Activated CD4-positive, alpha-beta T cell treated with anti-CD3 and anti-CD28 coated beads for 36 hours (primary cell): Measurements from ENCODE around the gene IFNAR1. TPM values are rescaled to one million over a fixed set of nuclear protein-coding genes. Genes with fewer than 3 reads are reported as not detected.

Source experiments
- ATAC-seq: fragments of 200-7000 bp; cut with Tn5 transposase; one replicate; pipeline ENCODE4 v1.10.0; 2021; ENCODE audit warnings: mild to moderate bottlenecking, moderate library complexity
- CTCF ChIA-PET: fragments of 350-600 bp; sonication (Branson Sonifier 250); formaldehyde crosslinking; loops from one replicate; lab custom pipeline; 2021; ENCODE audit warnings: antibody characterized with exemption; lab: Charles Lee
- POLR2A ChIA-PET: fragments of 350-600 bp; sonication (Branson Sonifier 250); formaldehyde crosslinking; loops from one replicate; lab custom pipeline; 2021; ENCODE audit warnings: antibody characterized with exemption, inconsistent platforms; lab: Charles Lee
- DNase-seq: peaks from one replicate; pipeline ENCODE4 v3.0.0-alpha.2; 2020
- H3K27ac Mint-ChIP-seq: one replicate; pipeline ENCODE4 v1.8.0; 2021; ENCODE audit warnings: mixed read lengths
- H3K27me3 Mint-ChIP-seq: one replicate; pipeline ENCODE4 v1.8.0; 2021; ENCODE audit warnings: mixed read lengths
- H3K36me3 Mint-ChIP-seq: one replicate; pipeline ENCODE4 v1.8.0; 2021; ENCODE audit warnings: low read depth, mixed read lengths
- H3K4me1 Mint-ChIP-seq: one replicate; pipeline ENCODE4 v1.8.0; 2021; ENCODE audit warnings: mixed read lengths
- H3K4me3 Mint-ChIP-seq: one replicate; pipeline ENCODE4 v1.8.0; 2021; ENCODE audit warnings: mild to moderate bottlenecking, moderate library complexity, mixed read lengths
- H3K9me3 Mint-ChIP-seq: one replicate; pipeline ENCODE4 v1.8.0; 2021; ENCODE audit warnings: low read depth, mixed read lengths
- intact Hi-C, 2 experiments: fragments of 100-400 bp; cut with DNase I in 1 of 2; cut with micrococcal nuclease in 1 of 2; formaldehyde crosslinking; loops; one replicate each; pipeline versions ENCODE4 v1.14.2 to v1.15.1; 2022 to 2024; cut with DNase I, micrococcal nuclease
- total RNA-seq, 2 experiments: library from RNA; stranded (reverse); gene quantifications; one replicate each; pipeline ENCODE4 v1.2.3, GENCODE V29; 2021

The IFNAR1 gene
- total RNA-seq, 2 experiments from 2014 or later, result 21.8 to 29.6 TPM

DNA sequence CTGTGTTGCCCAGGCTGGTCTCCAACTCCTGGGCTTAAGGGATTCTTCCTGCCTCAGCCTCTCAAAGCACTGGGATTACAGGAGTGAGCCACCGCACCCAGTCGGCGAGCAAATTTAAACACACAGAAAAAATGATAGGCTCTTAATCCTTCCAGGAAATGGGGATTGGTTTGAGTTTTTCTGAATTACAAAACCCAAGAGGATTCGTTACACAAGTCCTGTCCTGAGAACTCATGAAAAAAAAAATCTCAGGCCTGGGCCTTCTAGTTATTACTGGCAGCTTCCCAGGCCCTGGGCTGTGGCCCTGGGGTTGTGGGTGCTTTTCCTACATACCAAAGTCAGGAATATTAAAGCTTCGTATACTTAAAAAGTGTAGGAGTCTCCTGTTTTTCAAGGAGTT is 72.2 kb downstream of the IFNAR1 start:
- intact Hi-C loops, result no loop called here
- Mint-ChIP-seq H3K4me1 (no peaks in the 10 kb centered on the region), H3K27ac (no peak overlapping the region), H3K9me3 (no peaks in the 10 kb centered on the region), H3K36me3 (no peaks in the 10 kb centered on the region), H3K27me3 (peaks cover 13% of the 10 kb centered on the region), H3K4me3 (no peak overlapping the region)
- DNase-seq, result no peak
- ChIA-PET POLR2A (interaction anchor here (0.8 kb wide), 1 partner anchor 272 kb away, joined by 3 read pairs; no protein-coding TSS in a partner anchor), CTCF (interaction anchor here (0.8 to 1.9 kb wide), 2 partner anchors 9 to 48 kb away, joined by 3 to 5 read pairs; no protein-coding TSS in a partner anchor)
- no peak for ATAC-seq

DNA sequence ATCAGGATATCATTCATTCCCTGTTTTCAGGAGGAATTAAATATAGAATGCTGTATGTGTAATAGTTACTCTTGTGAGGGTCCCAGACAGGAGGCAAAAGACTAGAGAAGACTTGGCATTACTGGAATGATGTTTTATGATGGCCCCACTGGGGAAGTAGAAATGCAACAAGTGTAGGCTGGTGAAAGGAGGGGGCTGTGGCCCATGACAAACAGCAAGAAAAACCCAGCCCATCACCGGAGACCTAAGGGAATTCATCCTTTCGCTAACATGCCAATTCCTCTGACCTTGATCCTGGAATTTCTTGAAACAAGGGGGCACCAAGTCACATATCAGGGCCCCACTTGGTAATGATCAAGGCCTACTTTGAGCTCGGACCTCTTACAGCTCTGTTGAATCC is 72.9 kb downstream of the IFNAR1 start:
- H3K9me3 Mint-ChIP-seq, result no peaks in the 10 kb centered on the region
- no peaks in the 10 kb centered on the region for H3K4me1 Mint-ChIP-seq
- ChIA-PET CTCF (interaction anchor here (1.0 kb wide), 1 partner anchor 11 kb away, joined by 4 read pairs; no protein-coding TSS in a partner anchor), POLR2A (interaction anchor here (0.5 to 0.8 kb wide), 2 partner anchors 9 to 273 kb away, joined by 3 read pairs; no protein-coding TSS in a partner anchor)
- intact Hi-C loops, result no loop called here
- ATAC-seq (no peak), DNase-seq (no peak)
- peaks cover 10% of the 10 kb centered on the region for H3K27me3 Mint-ChIP-seq
- H3K4me3 Mint-ChIP-seq, result no peak overlapping the region
- H3K36me3 Mint-ChIP-seq, result no peaks in the 10 kb centered on the region
- no peak overlapping the region for H3K27ac Mint-ChIP-seq

DNA sequence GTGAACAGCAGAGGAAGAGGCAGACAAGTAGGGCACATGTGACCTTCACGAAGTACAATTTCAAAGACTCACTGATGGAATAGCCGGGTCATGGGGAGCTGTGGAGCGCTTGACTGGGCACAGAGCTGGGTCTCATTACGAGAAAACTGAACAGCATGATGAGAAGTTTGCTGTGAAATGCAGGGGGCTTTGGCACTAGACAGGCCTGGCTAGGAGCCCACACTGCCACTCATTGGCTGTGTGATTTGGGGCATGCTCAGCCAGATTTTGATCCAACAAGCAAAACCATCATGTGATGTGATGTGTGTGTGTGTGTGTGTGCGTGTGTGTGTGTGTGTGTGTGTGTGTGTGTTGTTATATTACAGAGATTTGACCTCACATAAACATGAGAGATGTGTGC is 73.6 kb downstream of the IFNAR1 start:
- H3K4me1 Mint-ChIP-seq, result no peaks in the 10 kb centered on the region
- H3K9me3 Mint-ChIP-seq, result no peaks in the 10 kb centered on the region
- POLR2A ChIA-PET, result interaction anchor here (0.5 kb wide), 1 partner anchor 8 kb away, joined by 3 read pairs; no protein-coding TSS in a partner anchor
- H3K4me3 Mint-ChIP-seq, result no peak overlapping the region
- no peak overlapping the region for H3K27ac Mint-ChIP-seq
- intact Hi-C loops, result no loop called here
- no peak for ATAC-seq
- CTCF ChIA-PET, result interaction anchor here (1.0 kb wide), 1 partner anchor 11 kb away, joined by 4 read pairs; no protein-coding TSS in a partner anchor
- no peaks in the 10 kb centered on the region for H3K36me3 Mint-ChIP-seq
- no peak for DNase-seq
- peaks cover 8% of the 10 kb centered on the region for H3K27me3 Mint-ChIP-seq

DNA sequence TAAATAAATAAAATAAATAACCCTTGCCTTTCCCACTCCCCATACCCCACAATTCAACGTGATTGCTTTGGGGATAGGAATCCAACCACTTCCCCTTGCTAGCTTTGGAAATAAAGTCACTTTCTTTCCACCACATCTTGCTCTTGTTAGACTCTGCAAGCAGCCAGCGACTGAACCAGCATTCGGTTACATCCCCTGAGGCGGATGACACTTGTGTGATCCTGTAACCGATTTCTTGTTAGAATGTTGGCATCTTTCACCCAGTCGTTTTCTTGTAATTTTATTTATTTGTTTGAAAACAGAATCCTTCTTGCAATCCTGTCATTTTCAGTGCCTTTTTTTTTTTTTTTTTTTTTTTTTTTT is 76.8 kb downstream of the IFNAR1 start:
- H3K4me1 Mint-ChIP-seq, result peaks cover 27% of the 10 kb centered on the region
- DNase-seq (peak; percentile 28), ATAC-seq (no peak)
- peaks cover 7% of the 10 kb centered on the region for H3K36me3 Mint-ChIP-seq
- CTCF ChIA-PET, result interaction anchor here (0.6 to 0.9 kb wide), 2 partner anchors 40 to 649 kb away, joined by 3 read pairs; no protein-coding TSS in a partner anchor
- POLR2A ChIA-PET, result no interaction called here
- intact Hi-C loops, result no loop called here
- H3K4me3 Mint-ChIP-seq, result no peak overlapping the region
- no peak overlapping the region for H3K27ac Mint-ChIP-seq
- H3K9me3 Mint-ChIP-seq, result no peaks in the 10 kb centered on the region
- peaks cover 7% of the 10 kb centered on the region for H3K27me3 Mint-ChIP-seq

DNA sequence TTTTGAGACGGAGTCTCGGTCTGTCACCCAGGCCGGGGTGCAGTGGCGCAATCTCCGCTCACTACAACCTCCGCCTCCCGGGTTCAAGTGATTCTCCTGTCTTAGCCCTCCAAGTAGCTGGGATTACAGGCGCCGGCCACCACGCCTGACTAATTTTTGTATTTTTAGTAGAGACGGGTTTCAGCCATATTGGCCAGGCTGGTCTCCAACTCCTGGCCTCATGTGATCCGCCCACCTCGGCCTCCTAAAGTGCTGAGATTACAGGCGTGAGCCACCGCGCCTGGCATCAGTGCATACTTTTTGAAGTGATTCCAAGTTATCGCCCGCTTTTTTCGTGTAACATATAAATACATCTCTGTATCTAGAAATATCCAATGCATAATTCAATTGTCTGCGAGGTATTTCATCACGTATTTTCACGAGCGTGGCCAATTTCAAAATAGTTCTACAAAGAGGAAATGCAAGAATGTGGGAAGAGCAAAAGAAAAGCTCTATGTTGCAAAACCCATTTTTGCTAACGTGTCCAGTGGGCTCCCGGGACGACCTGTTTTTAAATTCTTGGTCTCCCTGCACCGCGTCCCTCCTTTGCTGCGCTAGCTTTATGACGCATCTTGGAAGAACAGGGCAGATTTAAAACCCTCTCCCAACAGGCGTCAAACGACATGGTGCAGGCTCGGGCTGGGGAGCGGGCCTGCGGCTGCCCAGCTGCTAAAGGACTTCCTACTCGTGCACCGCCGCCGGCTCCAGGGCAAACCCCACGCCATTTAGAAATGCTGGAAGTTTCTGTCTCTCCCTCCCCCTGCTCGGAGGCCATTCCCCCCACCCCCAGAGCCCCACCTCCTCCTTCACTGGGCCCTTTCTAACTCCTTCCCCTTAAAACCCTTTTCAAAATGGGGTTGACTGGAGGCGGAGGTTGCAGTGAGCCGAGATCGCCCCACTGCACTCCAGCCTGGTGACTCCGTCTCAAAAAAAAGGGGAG is 77.5 kb downstream of the IFNAR1 start:
- ChIA-PET POLR2A (no interaction called here), CTCF (interaction anchor here (0.6 to 0.9 kb wide), 2 partner anchors 39 to 650 kb away, joined by 3 read pairs; no protein-coding TSS in a partner anchor)
- intact Hi-C loops, result loop anchor here in 1 of 2 experiments (2.0 kb wide), 1 partner anchor 21 kb away; no protein-coding TSS in a partner anchor
- H3K4me3 Mint-ChIP-seq, result peak overlapping the region; percentile 69
- peak; percentile 28 for DNase-seq
- H3K36me3 Mint-ChIP-seq, result peaks cover 7% of the 10 kb centered on the region
- no peak for ATAC-seq
- peaks cover 34% of the 10 kb centered on the region for H3K4me1 Mint-ChIP-seq
- no peaks in the 10 kb centered on the region for H3K9me3 Mint-ChIP-seq
- peak overlapping the region; percentile 58 for H3K27ac Mint-ChIP-seq
- peaks cover 7% of the 10 kb centered on the region for H3K27me3 Mint-ChIP-seq

DNA sequence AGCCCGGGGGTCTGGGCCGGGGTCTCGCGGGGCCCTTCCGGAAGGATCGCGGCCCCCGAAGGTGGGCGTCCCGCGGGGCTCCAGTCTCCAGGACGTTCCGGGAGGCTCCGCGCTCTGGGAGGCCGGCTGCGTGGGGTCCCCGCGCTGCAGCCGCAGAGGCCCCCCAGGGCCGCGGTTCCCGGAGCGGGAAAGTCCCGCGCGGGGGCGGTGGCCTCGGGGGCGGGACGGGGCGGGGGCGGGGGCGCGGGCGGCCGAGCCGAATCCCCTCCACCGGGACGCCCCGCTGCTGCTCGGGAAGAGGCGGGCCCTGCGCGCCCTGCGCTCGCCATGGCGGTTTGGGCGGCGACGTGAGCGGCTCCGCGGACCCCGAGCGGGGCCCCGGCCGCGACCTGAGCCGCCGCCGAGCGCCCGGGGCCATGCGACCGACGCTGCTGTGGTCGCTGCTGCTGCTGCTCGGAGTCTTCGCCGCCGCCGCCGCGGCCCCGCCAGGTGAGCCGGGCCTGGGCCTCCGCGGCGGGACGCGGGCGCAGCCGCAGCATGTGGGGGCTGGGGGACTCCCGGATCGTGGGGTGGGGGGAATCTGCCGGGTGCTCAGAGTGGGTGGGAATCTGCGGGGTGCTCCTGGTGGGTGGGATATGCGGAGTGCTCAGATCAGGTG is 78.5 kb downstream of the IFNAR1 start, which contains the start of gene IFNGR2:
IFNGR2 (plus strand) TSS at position 286 of the 658 bp plus-strand sequence; CDS start at position 417, 131 bp downstream.
- ATAC-seq (peak; percentile 33), DNase-seq (peak; percentile 56)
- H3K36me3 Mint-ChIP-seq, result peaks cover 8% of the 10 kb centered on the region
- H3K27me3 Mint-ChIP-seq, result peaks cover 7% of the 10 kb centered on the region
- intact Hi-C loops, result loop anchor here in 1 of 2 experiments (1.0 to 2.0 kb wide), 2 partner anchors 20 to 23 kb away; no protein-coding TSS in a partner anchor
- H3K4me3 Mint-ChIP-seq, result peak within 1 kb of the TSS; percentile 86
- H3K9me3 Mint-ChIP-seq, result no peaks in the 10 kb centered on the region
- ChIA-PET CTCF (interaction anchor here (1.3 kb wide), 1 partner anchor 25 kb away, joined by 4 read pairs; no protein-coding TSS in a partner anchor), POLR2A (no interaction called here)
- H3K27ac Mint-ChIP-seq, result peak within 1 kb of the TSS; percentile 89
- H3K4me1 Mint-ChIP-seq, result peaks cover 36% of the 10 kb centered on the region

DNA sequence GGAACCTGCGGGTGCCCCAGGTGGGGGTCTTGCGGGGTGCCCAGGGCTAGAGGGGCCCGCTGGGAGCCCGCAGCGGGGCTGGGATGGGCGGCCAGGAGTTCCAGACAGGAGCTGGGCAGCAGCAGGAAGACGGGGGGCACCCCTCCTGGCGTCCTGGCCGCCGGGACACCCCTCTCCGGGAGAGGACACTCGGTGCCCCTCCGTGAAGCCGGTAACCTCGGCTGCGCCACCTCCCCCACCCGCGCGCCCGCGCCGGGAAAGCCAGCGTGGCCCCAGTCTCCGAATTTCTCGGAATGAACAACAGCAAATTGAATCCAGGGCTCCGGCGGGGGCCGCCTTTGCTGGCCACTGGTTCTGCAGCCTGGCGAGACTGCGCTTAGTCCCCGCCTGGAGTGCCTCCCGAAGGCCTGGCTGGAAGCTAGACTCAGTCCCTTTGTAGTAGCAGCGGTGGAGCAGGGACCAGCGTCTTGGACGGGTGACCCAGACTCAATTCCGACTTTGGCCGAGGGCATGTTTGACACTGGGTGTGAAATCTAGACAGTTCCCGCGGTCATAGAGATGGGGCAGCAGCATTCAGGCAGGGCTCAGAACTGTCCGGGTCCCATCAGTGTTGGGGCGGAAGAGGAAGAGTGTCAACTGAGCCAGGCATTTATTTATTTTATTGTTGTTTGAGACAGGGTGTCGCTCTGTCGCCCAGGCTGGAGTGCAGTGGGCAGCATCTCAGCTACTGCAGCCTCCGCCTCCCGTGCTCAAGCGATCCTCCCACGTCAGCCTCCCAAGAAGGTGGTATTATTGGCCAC is 79.2 kb downstream of the IFNAR1 start:
- Mint-ChIP-seq H3K27me3 (peaks cover 7% of the 10 kb centered on the region), H3K4me3 (peak overlapping the region; percentile 86), H3K4me1 (peaks cover 40% of the 10 kb centered on the region), H3K27ac (peak overlapping the region; percentile 89), H3K9me3 (no peaks in the 10 kb centered on the region), H3K36me3 (peaks cover 13% of the 10 kb centered on the region)
- ChIA-PET POLR2A (interaction anchor here (1.1 kb wide), 1 partner anchor 23 kb away, joined by 3 read pairs; no protein-coding TSS in a partner anchor), CTCF (interaction anchor here (0.9 to 1.8 kb wide), 6 partner anchors 17 to 204 kb away, joined by 3 to 12 read pairs (median 4); no protein-coding TSS in a partner anchor)
- intact Hi-C loops, result loop anchor here in 1 of 2 experiments (1.0 to 2.0 kb wide), 2 partner anchors 19 to 24 kb away; no protein-coding TSS in a partner anchor
- peak; percentile 36 for ATAC-seq
- DNase-seq, result peak; percentile 55

DNA sequence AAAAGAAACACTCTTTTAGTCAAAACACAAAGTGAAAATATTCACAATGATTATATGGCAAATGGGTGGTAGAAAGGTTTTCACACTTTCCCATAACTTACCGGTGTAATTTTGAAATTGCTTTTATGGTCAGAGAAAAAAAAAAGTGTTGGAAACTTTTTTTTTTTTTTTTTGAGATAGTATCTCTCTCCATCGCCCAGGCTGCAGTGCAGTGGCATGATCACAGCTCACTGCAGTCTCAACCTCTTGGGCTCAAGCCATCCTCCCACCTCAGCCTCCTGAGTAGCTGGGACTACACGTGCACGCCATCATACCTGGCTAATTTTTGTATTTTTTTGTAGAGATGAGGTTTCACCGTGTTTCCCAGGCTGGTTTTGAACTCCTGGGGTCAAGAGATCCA is 81.7 kb downstream of the IFNAR1 start:
- intact Hi-C loops, result loop anchor here (1.0 to 2.0 kb wide), 4 partner anchors 22 to 72 kb away; partner anchors contain the start of gene TMEM50B (in 1 of the 2)

More for the DNA sequence above, 81.7 kb downstream of the IFNAR1 start:
- peaks cover 22% of the 10 kb centered on the region for H3K36me3 Mint-ChIP-seq
- ChIA-PET POLR2A (interaction anchor here (0.7 to 1.9 kb wide), 2 partner anchors 8 to 28 kb away, joined by 3 to 9 read pairs; no protein-coding TSS in a partner anchor), CTCF (interaction anchor here (0.6 to 2.0 kb wide), 10 partner anchors 8 to 1179 kb away, joined by 3 to 7 read pairs (median 4); no protein-coding TSS in a partner anchor)
- peaks cover 3% of the 10 kb centered on the region for H3K27me3 Mint-ChIP-seq
- no peaks in the 10 kb centered on the region for H3K9me3 Mint-ChIP-seq
- peaks cover 54% of the 10 kb centered on the region for H3K4me1 Mint-ChIP-seq
- ATAC-seq (peak; percentile 46), DNase-seq (peak; percentile 55)
- H3K4me3 Mint-ChIP-seq, result peak overlapping the region; percentile 44
- no peak overlapping the region for H3K27ac Mint-ChIP-seq
